T-helper 1 cell treated with Interleukin-12 subunit alpha and Interleukin-12 subunit beta and Interleukin-4 antibody, amounts not matched to agents 30 μg/mL and 1 μg/mL, for 36 hours (primary cell): ENCODE measurements around the gene LIN9.
"Not testable (repeated sequence)": the region's sequence is repeated elsewhere in the genome, so short reads cannot be mapped to it uniquely, and the experiment has no call there.

Source experiments
- H3K27ac Mint-ChIP-seq: one replicate; pipeline ENCODE4 v1.8.0; 2021; ENCODE audit warnings: mild to moderate bottlenecking, mixed read lengths
- H3K27me3 Mint-ChIP-seq: one replicate; pipeline ENCODE4 v1.8.0; 2021; ENCODE audit warnings: low read depth, mixed read lengths
- H3K36me3 Mint-ChIP-seq: one replicate; pipeline ENCODE4 v1.8.0; 2021; ENCODE audit warnings: low read depth, mixed read lengths
- H3K4me1 Mint-ChIP-seq: one replicate; pipeline ENCODE4 v1.8.0; 2021; ENCODE audit warnings: low read depth, mixed read lengths
- H3K4me3 Mint-ChIP-seq: one replicate; pipeline ENCODE4 v1.8.0; 2021; ENCODE audit warnings: mild to moderate bottlenecking, moderate library complexity, mixed read lengths
- H3K9me3 Mint-ChIP-seq: one replicate; pipeline ENCODE4 v1.8.0; 2021; ENCODE audit warnings: mixed read lengths

LIN9 gene

DNA sequence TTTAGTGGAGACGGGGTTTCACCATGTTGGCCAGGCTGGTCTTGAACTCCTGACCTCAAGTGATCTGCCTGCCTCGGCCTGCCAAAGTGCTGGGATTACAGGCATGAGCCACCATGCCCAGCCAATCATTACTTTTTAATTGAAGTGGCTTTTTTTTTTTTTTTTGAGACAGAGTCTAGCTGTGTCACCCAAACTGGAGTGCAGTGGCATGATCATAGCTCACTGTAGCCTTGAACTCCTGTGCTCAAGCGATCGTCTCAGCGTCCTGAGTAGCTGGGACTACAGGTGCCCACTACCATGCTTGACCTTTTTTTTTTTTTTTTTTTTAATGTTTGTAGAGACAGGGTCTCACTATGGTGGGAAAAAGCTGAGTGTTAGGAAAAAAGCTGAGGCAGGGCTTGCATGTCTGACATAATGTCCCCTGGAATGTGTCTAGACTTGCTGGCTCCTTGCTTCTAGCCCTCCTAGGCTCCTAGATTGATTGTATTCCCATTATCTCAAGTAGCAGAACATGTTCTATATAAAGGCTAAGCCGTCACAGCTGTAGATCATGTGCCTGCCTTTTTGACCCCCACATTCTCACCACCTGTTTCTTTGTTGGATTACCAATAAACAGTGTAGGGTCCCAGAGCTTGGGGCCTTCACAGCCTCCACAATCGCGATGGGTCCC, 36.6 kb downstream of the LIN9 start:
- H3K27ac Mint-ChIP-seq, H3K9me3 Mint-ChIP-seq, H3K4me1 Mint-ChIP-seq, H3K4me3 Mint-ChIP-seq, H3K36me3 Mint-ChIP-seq, H3K27me3 Mint-ChIP-seq: not testable (repeated sequence)

DNA sequence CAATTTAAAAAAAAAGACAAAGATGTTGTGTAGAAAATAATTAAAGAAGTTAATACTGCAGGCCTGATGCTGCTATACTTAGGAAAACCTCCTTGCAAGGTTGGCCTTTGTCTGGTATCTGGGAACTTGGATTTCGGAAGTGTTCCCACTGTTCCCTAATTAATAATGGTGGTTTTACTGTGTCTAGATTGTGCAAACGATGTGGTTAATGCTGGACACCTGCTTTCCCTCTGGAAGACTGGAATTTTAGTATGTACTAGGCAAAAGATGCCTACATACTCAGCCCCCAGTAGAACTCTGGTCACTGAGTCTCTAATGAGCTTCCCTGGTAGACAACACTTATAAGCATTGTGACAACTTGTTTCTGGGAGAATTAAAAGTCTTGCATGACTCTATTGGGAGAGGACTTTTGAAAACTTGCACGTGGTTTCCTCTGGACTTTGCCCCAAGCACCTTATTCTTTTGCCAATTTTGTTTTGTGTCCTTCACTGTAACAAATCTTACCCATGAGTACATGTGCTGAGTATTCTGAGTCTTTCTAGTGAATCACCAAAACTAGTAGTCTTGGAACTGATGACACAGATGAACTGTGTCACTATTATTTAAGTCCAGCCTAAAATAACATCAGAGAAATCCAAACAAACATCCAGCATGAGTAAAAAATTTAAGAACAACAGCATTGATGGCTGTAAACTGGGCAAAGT, 40.4 kb downstream of the LIN9 start:
- peaks cover 9% of the 10 kb centered on the region for H3K36me3 Mint-ChIP-seq
- no peaks in the 10 kb centered on the region for H3K27me3 Mint-ChIP-seq
- no peak overlapping the region for H3K27ac Mint-ChIP-seq

DNA sequence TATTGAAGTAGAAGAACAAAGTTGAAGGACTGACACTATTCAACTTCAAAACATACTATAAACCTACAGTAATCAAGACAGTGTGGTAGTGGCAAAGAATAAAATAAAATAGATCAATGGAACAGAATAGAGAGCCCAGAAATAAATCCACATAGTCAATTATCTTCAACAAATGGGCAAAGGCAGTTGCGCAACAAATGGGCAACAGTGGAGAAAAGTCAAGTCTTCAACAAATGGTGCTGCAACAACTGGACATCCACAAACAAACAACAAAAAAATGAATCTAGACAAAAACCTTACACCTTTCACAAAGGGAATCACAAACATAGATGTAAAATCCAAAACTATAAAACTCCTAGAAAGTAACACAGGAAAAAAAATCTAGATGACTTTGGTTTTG, 47.1 kb downstream of the LIN9 start:
- no peak overlapping the region for H3K4me3 Mint-ChIP-seq
- H3K27me3 Mint-ChIP-seq = no peaks in the 10 kb centered on the region
- peaks cover 24% of the 10 kb centered on the region for H3K9me3 Mint-ChIP-seq
- H3K27ac Mint-ChIP-seq = no peak overlapping the region
- peaks cover 43% of the 10 kb centered on the region for H3K36me3 Mint-ChIP-seq
- H3K4me1 Mint-ChIP-seq = no peaks in the 10 kb centered on the region

More for the DNA sequence above, 40.4 kb downstream of the LIN9 start:
- Mint-ChIP-seq H3K9me3 (no peaks in the 10 kb centered on the region), H3K4me3 (no peak overlapping the region), H3K4me1 (no peaks in the 10 kb centered on the region)

DNA sequence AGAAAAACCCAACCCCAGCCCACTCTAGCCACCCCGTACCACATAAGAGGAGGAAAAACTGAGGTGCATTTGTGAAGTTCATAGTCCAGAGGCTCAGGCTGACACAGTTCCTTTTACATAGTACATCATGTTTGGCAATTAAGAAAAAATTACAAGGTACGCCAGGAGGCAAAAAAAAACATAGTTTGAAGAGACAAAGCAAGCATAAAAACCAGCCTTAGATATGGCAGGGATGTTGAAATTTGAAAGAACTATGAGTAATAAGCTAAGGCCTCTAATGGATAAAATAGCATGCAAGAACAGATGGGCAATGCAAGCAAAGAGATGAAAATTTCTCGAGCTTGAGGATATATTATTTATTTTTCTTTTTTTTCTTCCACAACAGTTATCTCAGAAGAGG, 53.6 kb downstream of the LIN9 start:
- H3K4me1 Mint-ChIP-seq = no peaks in the 10 kb centered on the region
- no peak overlapping the region for H3K4me3 Mint-ChIP-seq
- peaks cover 16% of the 10 kb centered on the region for H3K36me3 Mint-ChIP-seq
- no peak overlapping the region for H3K27ac Mint-ChIP-seq
- H3K27me3 Mint-ChIP-seq = no peaks in the 10 kb centered on the region
- peaks cover 13% of the 10 kb centered on the region for H3K9me3 Mint-ChIP-seq

DNA sequence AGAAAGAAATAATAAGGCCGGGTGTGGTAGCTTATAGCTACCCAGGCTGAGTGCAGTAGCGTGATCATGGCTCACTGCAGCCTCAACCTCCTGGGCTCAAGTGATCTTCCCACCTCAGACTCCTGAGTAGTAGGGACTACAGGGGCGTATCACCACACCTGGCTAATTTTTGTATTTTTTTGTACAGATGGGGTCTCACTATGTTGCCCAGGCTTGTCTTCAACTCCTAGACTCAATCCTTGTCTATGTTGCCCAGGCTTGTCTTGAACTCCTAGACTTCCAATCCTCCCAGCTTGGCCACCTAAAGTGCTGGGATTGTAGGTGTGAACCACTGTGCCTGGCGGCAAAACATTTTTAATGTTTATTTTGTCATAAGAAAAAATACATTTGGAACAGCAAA, 55.0 kb downstream of the LIN9 start:
- peaks cover 4% of the 10 kb centered on the region for H3K36me3 Mint-ChIP-seq
- no peaks in the 10 kb centered on the region for H3K4me1 Mint-ChIP-seq
- H3K27ac Mint-ChIP-seq = no peak overlapping the region
- H3K9me3 Mint-ChIP-seq = no peaks in the 10 kb centered on the region
- H3K27me3 Mint-ChIP-seq = no peaks in the 10 kb centered on the region
- no peak overlapping the region for H3K4me3 Mint-ChIP-seq

DNA sequence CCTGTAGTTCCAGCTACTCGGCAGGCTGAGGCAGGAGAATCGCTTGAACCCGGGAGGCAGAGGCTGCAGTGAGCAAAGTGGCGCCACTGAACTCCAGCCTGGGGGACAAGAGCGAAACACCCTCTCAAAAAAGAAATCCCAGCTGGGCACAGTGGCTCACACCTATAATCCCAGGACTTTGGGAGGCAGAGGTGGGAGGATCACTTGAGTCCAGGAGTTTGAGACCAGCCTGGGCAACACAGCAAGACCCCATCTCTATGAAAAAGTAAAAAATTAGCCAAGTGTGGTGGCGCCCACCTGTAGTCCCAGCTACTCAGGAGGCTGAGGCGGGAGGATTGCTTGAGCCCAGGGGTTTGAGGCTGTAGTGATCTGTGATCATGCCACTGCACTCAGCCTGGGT, 56.1 kb downstream of the LIN9 start:
- not testable (repeated sequence) for H3K27me3 Mint-ChIP-seq, H3K9me3 Mint-ChIP-seq, H3K27ac Mint-ChIP-seq, H3K4me1 Mint-ChIP-seq, H3K4me3 Mint-ChIP-seq, H3K36me3 Mint-ChIP-seq

DNA sequence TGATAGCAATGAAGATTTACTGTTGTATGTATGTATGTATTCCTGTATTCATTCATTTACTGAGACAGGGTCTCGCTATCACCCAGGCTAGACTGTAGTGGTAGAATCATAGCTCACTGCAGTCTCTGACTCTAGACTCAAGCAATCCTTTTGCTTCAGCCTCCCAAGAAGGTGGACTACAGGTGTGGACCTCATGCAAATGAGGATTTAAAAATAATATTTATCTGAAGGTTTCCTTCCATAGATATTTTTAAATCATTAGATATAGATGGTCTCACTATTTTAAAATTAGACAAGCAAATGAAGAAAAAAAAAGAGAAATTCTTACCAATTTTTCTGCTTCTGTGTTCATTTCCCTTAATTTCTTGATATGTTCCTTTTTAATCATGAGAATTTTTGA, 58.5 kb downstream of the LIN9 start:
- H3K27me3 Mint-ChIP-seq = no peaks in the 10 kb centered on the region
- H3K36me3 Mint-ChIP-seq = peaks cover 3% of the 10 kb centered on the region
- H3K4me3 Mint-ChIP-seq = no peak overlapping the region
- no peak overlapping the region for H3K27ac Mint-ChIP-seq
- H3K4me1 Mint-ChIP-seq = no peaks in the 10 kb centered on the region
- H3K9me3 Mint-ChIP-seq = no peaks in the 10 kb centered on the region

DNA sequence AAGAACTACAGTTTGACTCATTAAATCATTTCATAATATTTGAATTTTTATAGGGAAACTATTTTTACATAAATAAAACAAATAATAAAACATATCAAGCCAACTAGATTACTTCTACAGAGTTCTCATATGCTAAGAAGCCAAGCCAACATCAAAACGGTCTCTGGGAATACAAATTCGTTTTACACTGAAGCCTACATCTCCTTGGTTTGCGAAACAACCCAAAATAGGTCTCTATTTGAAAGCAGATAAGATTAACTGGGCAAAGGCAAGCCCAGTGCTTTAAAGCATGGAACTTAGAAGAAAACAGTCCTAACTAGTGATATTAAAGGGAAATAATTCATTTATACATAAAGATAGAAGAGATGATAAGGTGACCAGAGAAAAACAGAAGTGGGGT, 60.2 kb downstream of the LIN9 start:
- H3K9me3 Mint-ChIP-seq = no peaks in the 10 kb centered on the region
- no peaks in the 10 kb centered on the region for H3K27me3 Mint-ChIP-seq
- no peak overlapping the region for H3K4me3 Mint-ChIP-seq
- H3K36me3 Mint-ChIP-seq = peaks cover 2% of the 10 kb centered on the region
- H3K27ac Mint-ChIP-seq = no peak overlapping the region
- no peaks in the 10 kb centered on the region for H3K4me1 Mint-ChIP-seq

DNA sequence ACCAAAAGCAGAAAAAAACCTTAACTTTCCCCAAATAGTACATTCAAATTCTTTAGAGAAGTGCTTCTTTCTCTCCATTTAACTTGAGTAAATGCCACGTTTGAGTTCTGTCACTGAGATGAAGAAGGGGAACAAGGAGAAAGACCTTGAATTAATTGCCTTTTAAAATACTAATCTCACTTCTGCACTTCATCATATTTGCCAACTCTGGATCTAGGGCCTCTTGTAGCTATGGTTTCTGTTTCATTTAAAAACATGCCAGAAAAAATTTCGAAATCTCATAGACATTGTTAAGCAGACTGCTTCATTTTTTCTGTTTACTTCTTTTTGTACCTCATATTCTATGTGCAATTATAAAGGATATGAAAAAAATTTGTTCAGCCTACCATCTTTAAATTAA, 60.9 kb downstream of the LIN9 start:
- no peak overlapping the region for H3K4me3 Mint-ChIP-seq
- no peak overlapping the region for H3K27ac Mint-ChIP-seq
- no peaks in the 10 kb centered on the region for H3K4me1 Mint-ChIP-seq
- peaks cover 2% of the 10 kb centered on the region for H3K36me3 Mint-ChIP-seq
- no peaks in the 10 kb centered on the region for H3K27me3 Mint-ChIP-seq
- no peaks in the 10 kb centered on the region for H3K9me3 Mint-ChIP-seq

DNA sequence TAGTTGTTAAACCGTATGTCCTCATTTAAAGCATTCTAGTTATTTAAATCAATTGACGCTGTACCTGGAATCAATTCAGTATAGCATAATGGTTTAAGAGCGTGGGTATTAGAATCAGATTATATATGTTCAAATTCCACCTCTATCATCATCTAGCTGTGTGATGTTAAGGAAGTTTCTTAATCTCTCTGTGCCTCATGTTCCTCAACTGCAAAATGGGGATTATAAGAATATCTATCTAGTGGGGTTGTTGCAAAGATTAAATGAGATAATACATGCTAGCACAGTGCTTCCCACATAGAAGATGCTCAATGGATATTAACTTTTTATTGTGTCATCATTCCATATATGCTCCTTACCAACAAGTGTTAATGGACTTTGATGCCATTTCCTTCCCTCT, 69.5 kb downstream of the LIN9 start:
- H3K27ac Mint-ChIP-seq = no peak overlapping the region
- no peaks in the 10 kb centered on the region for H3K4me1 Mint-ChIP-seq

DNA sequence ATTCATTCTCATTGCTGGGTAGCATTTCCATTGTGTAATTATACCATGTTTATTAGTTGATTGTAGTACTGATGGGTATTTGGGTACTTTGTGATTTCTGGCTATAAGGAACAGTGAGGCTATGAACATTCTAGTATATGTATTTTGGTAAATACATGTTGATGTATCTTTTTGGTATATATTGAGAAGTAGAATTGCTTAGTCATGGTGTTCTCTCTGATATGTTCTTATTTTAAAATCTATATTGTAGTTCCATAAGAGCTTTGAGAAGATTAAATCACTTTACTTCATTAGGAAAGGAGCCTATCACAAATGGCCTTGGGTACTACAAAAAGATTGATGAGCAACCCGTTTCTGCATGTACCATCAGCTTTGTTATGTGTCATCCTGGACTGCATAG, 72.1 kb downstream of the LIN9 start:
- Mint-ChIP-seq H3K27ac (no peak overlapping the region), H3K4me3 (no peak overlapping the region), H3K4me1 (no peaks in the 10 kb centered on the region), H3K36me3 (peaks cover 14% of the 10 kb centered on the region), H3K9me3 (no peaks in the 10 kb centered on the region), H3K27me3 (no peaks in the 10 kb centered on the region)

More for the DNA sequence above, 69.5 kb downstream of the LIN9 start:
- H3K36me3 Mint-ChIP-seq = peaks cover 10% of the 10 kb centered on the region
- H3K27me3 Mint-ChIP-seq = no peaks in the 10 kb centered on the region
- H3K9me3 Mint-ChIP-seq = no peaks in the 10 kb centered on the region
- H3K4me3 Mint-ChIP-seq = no peak overlapping the region

DNA sequence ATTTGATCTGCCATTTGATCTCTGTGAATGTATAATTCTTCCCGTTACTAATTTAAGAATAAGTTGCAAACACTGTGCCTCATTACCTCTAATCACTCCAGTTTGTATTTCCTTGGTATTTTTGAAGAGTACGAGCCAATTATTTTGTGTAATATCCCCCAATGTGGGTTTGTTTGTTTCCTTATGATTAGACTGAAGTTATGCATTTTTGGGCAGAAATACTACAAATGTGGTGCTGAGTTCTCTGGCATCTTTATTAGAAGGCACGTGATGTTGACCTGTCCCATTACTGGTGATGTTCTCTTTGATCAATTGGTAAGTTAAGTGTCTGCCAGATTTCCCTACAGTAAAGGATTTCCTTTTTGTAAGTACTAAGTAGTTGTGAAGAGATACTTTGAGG, 75.2 kb downstream of the LIN9 start:
- Mint-ChIP-seq H3K4me1 (no peaks in the 10 kb centered on the region), H3K9me3 (no peaks in the 10 kb centered on the region), H3K27ac (no peak overlapping the region), H3K36me3 (peaks cover 11% of the 10 kb centered on the region), H3K27me3 (no peaks in the 10 kb centered on the region), H3K4me3 (no peak overlapping the region)

DNA sequence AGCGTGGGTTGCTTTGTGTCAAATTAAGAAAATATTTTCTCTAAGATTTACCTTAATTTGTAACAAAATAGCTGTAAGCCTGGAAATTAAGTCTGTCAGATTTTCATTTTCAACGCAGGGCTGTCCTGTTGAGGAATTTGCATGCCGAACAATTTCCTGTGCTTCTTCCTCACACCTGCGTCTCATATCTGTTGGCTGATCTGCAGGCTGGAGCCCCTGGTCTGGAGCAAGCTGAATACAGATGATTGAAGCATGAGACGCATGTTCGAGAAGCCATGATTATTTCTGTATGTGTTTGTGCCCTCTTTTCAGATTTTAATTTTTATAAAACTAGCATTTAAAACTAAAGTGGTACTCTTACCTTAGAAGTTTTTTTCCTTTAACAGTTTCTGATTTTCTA, 75.7 kb downstream of the LIN9 start:
- no peak overlapping the region for H3K4me3 Mint-ChIP-seq
- no peaks in the 10 kb centered on the region for H3K27me3 Mint-ChIP-seq
- peaks cover 11% of the 10 kb centered on the region for H3K36me3 Mint-ChIP-seq
- no peak overlapping the region for H3K27ac Mint-ChIP-seq
- no peaks in the 10 kb centered on the region for H3K9me3 Mint-ChIP-seq
- H3K4me1 Mint-ChIP-seq = no peaks in the 10 kb centered on the region

DNA sequence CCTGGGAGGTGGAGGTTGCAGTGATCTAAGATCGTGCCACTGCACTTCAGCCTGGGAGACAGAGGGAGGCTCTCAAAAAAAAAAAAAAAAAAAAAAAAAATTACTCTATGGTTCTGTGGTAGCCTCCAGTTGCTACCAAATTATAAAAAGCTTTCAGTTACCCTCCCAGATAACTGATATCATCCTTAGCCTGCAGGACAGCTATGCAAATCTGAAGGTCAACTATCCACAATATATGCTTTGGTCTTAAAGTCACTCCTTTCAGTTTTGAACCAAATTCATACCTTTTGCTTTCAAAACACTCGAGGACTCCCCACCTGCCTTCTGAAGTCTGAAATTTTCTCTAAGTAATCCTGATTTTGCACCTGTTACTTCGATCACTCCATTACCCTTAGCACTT, 82.4 kb downstream of the LIN9 start:
- Mint-ChIP-seq H3K4me3 (no peak overlapping the region), H3K27ac (no peak overlapping the region), H3K27me3 (peaks cover 34% of the 10 kb centered on the region), H3K9me3 (no peaks in the 10 kb centered on the region), H3K4me1 (peaks cover 5% of the 10 kb centered on the region), H3K36me3 (peaks cover 4% of the 10 kb centered on the region)

DNA sequence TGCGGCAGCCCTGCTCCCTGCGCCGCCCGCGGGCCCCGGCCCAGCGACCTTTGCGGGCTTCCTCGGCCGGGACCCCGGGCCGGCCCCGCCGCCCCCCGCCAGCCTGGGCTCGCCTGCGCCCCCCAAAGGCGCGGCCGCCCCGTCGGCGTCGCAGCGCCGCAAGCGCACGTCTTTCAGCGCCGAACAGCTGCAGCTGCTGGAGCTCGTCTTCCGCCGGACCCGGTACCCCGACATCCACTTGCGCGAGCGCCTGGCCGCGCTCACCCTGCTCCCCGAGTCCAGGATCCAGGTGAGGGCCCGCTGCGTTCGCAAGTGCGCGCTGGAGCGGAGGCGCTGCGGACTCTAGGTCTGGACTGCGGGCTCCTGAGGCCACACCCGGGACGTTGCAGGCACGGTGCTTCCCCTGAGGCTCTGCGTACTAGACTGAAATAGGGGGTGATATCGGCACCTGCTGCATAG, 85.1 kb downstream of the LIN9 start:
- Mint-ChIP-seq H3K4me3 (peak overlapping the region; percentile 70), H3K4me1 (peaks cover 7% of the 10 kb centered on the region), H3K27ac (no peak overlapping the region), H3K36me3 (peaks cover 4% of the 10 kb centered on the region), H3K9me3 (no peaks in the 10 kb centered on the region), H3K27me3 (peaks cover 50% of the 10 kb centered on the region)
